ENCODE results near the gene BCKDHB. TPM values are rescaled to one million over a fixed set of nuclear protein-coding genes. Genes with fewer than 3 reads are reported as not detected.

The BCKDHB gene
- polyA plus RNA-seq, 1 of the 3 experiments (the other 2 are of a cell fraction): 19.9 TPM

DNA sequence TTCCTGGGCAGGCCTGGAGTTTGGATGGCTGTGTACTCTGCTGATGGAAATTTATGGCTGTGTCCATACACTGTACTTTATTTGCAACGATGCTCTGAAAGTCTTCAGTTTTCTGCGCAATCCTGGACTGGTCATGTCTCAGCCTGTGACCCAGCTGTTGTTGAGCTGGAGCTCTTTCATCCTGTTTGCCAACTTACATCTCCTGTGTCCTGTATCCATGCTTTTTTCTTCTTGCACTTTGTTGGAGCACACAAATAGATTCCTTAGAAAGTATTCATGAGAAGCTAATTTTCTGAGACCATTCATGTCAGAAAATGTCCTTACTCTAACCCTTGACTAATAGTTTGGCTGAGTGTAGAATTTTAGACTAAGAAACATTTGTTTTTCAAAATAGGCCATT, 251.2 kb downstream of the BCKDHB start:
- Histone ChIP-seq H3K9ac (no peak overlapping the region), H3K9me3 (no peaks in the 10 kb centered on the region), H3K27me3 (ENCODE audit: insufficient read depth) (no peaks in the 10 kb centered on the region), H3K4me1 (ENCODE audit: control insufficient read depth in 1 of 2, insufficient read depth in 2 of 2, low read depth in 1 of 2, low read length in 1 of 2) (no peaks in the 10 kb centered on the region), H3K9me2 (no peaks in the 10 kb centered on the region), H3K79me2 (ENCODE audit: insufficient read depth) (no peaks in the 10 kb centered on the region), H4K20me1 (ENCODE audit: insufficient read depth) (no peaks in the 10 kb centered on the region), H3F3A (replicated peaks; ENCODE audit: insufficient read depth) (no peaks in the 10 kb centered on the region), H3K4me3 (ENCODE audit: low read depth in 2 of 2, low read length in 1 of 2) (no peak overlapping the region), H3K36me3 (replicated peaks in 1 of 2; ENCODE audit: control insufficient read depth in 1 of 2, insufficient read depth in 2 of 2, low read length in 1 of 2) (no peaks in the 10 kb centered on the region), H3K4me2 (no peak overlapping the region), H2AFZ (ENCODE audit: low read depth) (no peak overlapping the region), H3K27ac (ENCODE audit: low read depth in 2 of 2, low read length in 1 of 2) (no peak overlapping the region)
- POLR2A ChIA-PET: no interaction called here
- CTCF ChIA-PET: no interaction called here
- no peak for DNase-seq
- 81% methylated on average over 2 of the region's 2 CpGs for WGBS (ENCODE audit: low lambda C conversion rate)
- no peak for TF ChIP-seq POLR2AphosphoS5 (IDR thresholded peaks at IDR 0.05; ENCODE audit: low read depth, low read length)
- no peak for TF ChIP-seq CHD2 (IDR thresholded peaks at IDR 0.05; ENCODE audit: low read length, partially characterized antibody)
- TF ChIP-seq, protein P1, sequence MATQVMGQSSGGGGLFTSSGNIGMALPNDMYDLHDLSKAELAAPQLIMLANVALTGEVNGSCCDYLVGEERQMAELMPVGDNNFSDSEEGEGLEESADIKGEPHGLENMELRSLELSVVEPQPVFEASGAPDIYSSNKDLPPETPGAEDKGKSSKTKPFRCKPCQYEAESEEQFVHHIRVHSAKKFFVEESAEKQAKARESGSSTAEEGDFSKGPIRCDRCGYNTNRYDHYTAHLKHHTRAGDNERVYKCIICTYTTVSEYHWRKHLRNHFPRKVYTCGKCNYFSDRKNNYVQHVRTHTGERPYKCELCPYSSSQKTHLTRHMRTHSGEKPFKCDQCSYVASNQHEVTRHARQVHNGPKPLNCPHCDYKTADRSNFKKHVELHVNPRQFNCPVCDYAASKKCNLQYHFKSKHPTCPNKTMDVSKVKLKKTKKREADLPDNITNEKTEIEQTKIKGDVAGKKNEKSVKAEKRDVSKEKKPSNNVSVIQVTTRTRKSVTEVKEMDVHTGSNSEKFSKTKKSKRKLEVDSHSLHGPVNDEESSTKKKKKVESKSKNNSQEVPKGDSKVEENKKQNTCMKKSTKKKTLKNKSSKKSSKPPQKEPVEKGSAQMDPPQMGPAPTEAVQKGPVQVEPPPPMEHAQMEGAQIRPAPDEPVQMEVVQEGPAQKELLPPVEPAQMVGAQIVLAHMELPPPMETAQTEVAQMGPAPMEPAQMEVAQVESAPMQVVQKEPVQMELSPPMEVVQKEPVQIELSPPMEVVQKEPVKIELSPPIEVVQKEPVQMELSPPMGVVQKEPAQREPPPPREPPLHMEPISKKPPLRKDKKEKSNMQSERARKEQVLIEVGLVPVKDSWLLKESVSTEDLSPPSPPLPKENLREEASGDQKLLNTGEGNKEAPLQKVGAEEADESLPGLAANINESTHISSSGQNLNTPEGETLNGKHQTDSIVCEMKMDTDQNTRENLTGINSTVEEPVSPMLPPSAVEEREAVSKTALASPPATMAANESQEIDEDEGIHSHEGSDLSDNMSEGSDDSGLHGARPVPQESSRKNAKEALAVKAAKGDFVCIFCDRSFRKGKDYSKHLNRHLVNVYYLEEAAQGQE (IDR thresholded peaks at IDR 0.05; ENCODE audit: low read depth, low read length): no peak
- TF ChIP-seq RFX5 (IDR thresholded peaks at IDR 0.05; ENCODE audit: low read length): no peak
- TF ChIP-seq, protein P2, sequence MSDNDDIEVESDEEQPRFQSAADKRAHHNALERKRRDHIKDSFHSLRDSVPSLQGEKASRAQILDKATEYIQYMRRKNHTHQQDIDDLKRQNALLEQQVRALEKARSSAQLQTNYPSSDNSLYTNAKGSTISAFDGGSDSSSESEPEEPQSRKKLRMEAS (IDR thresholded peaks at IDR 0.05; ENCODE audit: low read depth): no peak
- TF ChIP-seq, protein P3, sequence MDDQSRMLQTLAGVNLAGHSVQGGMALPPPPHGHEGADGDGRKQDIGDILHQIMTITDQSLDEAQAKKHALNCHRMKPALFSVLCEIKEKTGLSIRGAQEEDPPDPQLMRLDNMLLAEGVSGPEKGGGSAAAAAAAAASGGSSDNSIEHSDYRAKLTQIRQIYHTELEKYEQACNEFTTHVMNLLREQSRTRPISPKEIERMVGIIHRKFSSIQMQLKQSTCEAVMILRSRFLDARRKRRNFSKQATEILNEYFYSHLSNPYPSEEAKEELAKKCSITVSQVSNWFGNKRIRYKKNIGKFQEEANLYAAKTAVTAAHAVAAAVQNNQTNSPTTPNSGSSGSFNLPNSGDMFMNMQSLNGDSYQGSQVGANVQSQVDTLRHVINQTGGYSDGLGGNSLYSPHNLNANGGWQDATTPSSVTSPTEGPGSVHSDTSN (IDR thresholded peaks at IDR 0.05): no peak
- TF ChIP-seq, protein P4, sequence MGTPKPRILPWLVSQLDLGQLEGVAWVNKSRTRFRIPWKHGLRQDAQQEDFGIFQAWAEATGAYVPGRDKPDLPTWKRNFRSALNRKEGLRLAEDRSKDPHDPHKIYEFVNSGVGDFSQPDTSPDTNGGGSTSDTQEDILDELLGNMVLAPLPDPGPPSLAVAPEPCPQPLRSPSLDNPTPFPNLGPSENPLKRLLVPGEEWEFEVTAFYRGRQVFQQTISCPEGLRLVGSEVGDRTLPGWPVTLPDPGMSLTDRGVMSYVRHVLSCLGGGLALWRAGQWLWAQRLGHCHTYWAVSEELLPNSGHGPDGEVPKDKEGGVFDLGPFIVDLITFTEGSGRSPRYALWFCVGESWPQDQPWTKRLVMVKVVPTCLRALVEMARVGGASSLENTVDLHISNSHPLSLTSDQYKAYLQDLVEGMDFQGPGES (IDR thresholded peaks at IDR 0.05; ENCODE audit: low read depth, low read length): no peak
- TF ChIP-seq RCOR1 (IDR thresholded peaks at IDR 0.05; ENCODE audit: low read length): no peak
- TF ChIP-seq, protein P5, sequence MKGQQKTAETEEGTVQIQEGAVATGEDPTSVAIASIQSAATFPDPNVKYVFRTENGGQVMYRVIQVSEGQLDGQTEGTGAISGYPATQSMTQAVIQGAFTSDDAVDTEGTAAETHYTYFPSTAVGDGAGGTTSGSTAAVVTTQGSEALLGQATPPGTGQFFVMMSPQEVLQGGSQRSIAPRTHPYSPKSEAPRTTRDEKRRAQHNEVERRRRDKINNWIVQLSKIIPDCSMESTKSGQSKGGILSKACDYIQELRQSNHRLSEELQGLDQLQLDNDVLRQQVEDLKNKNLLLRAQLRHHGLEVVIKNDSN (IDR thresholded peaks at IDR 0.05; ENCODE audit: borderline replicate concordance, low read depth): no peak
- no peak for TF ChIP-seq ELF1 (IDR thresholded peaks at IDR 0.05)
- no peak for TF ChIP-seq JUND (IDR thresholded peaks at IDR 0.05)
- TF ChIP-seq FOXJ3 (CRISPR knock-in tag; IDR thresholded peaks at IDR 0.05): no peak
- no peak for TF ChIP-seq MEF2A (IDR thresholded peaks at IDR 0.05; ENCODE audit: borderline replicate concordance, low read depth)
- TF ChIP-seq, protein P6, sequence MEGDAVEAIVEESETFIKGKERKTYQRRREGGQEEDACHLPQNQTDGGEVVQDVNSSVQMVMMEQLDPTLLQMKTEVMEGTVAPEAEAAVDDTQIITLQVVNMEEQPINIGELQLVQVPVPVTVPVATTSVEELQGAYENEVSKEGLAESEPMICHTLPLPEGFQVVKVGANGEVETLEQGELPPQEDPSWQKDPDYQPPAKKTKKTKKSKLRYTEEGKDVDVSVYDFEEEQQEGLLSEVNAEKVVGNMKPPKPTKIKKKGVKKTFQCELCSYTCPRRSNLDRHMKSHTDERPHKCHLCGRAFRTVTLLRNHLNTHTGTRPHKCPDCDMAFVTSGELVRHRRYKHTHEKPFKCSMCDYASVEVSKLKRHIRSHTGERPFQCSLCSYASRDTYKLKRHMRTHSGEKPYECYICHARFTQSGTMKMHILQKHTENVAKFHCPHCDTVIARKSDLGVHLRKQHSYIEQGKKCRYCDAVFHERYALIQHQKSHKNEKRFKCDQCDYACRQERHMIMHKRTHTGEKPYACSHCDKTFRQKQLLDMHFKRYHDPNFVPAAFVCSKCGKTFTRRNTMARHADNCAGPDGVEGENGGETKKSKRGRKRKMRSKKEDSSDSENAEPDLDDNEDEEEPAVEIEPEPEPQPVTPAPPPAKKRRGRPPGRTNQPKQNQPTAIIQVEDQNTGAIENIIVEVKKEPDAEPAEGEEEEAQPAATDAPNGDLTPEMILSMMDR (IDR thresholded peaks at IDR 0.05): no peak
- TF ChIP-seq MXI1 (IDR thresholded peaks at IDR 0.05; ENCODE audit: low read depth, low read length): no peak
- no peak for TF ChIP-seq GABPA (IDR thresholded peaks at IDR 0.05; ENCODE audit: low read depth)
- TF ChIP-seq FOXM1 (IDR thresholded peaks at IDR 0.05; ENCODE audit: low read depth): no peak

Measured in SK-N-SH (cell line).